D721Med (cell line): ENCODE measurements around the gene SLCO6A1.

ENCODE experiments used
- DNase-seq: peaks from one replicate; pipeline ENCODE4 v3.0.0; 2011; ENCODE audit warnings: low spot score; ENCODE audit not compliant: insufficient read length
- FAIRE-seq: peaks from 2 replicates; lab custom pipeline; 2011; peaks lifted over from hg19 to GRCh38; lab: Jason Lieb, UNC
- TF ChIP-seq, protein P1 (sequence below): IDR thresholded peaks from 2 replicates; pipeline ENCODE4 v1.5.1; 2012; ENCODE audit warnings: mild to moderate bottlenecking, control low read depth; ENCODE audit not compliant: insufficient read depth; ENCODE audit errors: missing control alignments

The SLCO6A1 gene

DNA sequence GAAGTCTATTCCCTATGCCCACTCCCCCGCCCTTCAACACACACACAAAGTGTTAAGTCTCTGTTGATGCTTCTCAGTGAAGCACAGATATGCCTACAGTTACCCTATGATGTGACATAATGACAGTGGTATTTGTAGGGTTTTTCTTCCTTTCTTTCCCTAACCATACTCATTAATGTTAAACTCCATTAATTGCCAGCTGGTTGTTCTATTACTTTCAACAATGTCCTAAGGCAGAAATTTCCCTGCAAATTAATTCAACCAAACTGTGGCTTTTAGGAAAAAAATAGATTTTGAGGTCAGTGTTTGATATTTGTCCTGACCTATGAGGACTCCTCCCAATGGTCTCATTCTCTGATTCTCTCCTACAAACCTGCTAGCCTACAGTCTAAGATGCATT lies 38.2 kb upstream of the SLCO6A1 start:
- TF ChIP-seq, protein P1, sequence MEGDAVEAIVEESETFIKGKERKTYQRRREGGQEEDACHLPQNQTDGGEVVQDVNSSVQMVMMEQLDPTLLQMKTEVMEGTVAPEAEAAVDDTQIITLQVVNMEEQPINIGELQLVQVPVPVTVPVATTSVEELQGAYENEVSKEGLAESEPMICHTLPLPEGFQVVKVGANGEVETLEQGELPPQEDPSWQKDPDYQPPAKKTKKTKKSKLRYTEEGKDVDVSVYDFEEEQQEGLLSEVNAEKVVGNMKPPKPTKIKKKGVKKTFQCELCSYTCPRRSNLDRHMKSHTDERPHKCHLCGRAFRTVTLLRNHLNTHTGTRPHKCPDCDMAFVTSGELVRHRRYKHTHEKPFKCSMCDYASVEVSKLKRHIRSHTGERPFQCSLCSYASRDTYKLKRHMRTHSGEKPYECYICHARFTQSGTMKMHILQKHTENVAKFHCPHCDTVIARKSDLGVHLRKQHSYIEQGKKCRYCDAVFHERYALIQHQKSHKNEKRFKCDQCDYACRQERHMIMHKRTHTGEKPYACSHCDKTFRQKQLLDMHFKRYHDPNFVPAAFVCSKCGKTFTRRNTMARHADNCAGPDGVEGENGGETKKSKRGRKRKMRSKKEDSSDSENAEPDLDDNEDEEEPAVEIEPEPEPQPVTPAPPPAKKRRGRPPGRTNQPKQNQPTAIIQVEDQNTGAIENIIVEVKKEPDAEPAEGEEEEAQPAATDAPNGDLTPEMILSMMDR = no peak
- FAIRE-seq = no peak
- no peak for DNase-seq

DNA sequence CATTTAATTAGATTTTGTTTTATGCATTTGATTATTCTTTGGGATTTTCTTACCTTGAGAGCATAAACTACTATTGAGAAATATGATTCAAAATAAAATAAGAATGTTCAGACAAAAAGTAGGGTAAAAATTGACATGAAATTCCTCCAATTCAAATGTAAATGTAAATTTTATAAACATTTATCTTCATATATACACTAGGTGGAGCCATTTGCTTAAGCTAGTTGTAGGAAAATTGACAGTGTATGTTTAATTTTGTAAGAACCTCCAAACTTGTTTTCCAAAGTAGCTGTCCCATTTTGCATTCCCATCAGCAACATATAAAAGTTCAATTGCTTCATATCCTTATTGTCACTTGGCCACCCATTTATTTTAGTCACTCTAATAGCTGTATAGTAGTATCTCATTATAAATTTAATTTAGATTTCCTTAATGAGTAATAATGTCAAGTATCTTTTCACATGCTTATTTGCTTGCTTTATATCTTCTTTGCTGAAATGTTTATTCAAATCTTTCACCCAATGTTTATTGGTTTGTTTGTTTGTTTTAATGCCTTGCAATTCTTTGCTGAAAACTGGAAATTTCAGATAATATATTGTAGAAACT lies 37.6 kb upstream of the SLCO6A1 start:
- FAIRE-seq = no peak
- DNase-seq = no peak
- TF ChIP-seq, protein P1 = peak; percentile 47

DNA sequence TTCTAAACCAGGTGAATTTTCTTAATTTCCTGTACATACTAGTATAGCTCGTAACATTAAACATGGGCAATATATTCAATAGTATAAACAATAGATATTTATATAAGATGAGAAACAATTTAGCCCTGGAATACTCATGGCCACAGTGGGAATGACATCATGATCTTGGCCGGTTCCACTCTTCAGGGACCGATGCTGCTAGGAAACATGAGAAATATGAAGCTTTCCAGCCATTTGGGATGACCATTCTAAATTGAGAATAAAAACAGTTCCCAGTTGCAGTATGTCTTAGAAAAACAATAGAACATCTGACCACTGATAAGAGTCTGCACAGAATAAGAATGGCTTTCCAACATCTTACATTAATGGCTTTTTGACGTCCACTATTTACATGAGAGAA lies 33.3 kb upstream of the SLCO6A1 start:
- no peak for DNase-seq
- no peak for FAIRE-seq
- TF ChIP-seq, protein P1 = no peak

DNA sequence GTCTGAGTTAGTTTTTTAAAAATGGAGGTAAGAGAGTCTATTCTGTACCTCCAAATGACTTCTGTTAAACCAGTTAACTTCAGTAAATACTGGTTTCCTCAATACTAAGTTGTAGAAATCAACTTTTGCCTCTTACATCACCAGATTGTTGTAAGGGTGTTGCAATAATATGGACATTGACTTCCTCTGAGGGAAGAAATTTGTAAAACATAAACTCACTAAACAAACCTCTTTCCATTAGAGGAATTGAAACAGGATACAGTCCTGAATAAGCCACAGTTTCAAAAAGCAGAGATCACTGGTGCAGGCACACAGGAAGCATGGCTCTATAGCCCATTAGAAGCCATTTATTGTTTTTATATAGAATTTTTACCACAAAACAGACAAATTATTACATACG lies 32.7 kb upstream of the SLCO6A1 start:
- FAIRE-seq (no peak), DNase-seq (no peak)
- TF ChIP-seq, protein P1 = no peak

DNA sequence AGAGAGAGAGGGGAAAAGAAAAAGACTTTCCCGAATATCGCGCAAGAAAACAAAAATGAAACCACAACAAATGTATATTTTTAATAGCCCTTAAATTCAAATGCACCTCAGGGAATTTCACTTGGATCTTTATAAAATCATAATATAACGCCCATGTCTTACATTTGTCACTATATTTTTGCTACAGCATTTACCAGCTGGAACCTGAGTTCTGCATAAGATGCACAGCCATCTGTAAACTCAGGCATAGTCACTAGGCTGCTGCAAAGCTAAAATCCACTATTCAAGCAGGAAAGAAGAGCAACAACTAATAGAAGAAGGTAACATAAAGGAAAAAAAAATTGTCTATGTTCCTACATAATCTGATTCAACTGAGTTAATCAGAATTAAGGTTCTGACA lies 30.6 kb upstream of the SLCO6A1 start:
- TF ChIP-seq, protein P1 = no peak
- DNase-seq (no peak), FAIRE-seq (no peak)

DNA sequence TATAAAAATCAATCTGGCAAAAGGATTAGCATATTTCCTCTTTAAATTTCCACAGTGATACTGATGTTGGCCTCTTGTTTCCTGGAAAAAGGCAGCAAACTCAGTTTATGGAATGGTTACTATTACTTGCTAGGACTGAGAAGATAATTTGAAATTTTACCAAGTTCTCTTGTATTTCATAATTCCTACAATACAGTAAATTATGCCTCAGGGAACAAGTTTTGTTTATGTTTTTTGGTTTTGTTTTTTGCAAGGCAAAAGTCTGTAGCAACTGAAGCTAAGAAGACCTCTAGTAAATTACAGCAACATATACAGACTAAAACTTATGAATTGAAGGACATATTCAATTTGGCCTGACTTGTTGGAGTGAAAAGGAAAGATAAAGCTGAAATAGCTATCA lies 30.2 kb upstream of the SLCO6A1 start:
- DNase-seq = no peak
- no peak for FAIRE-seq
- TF ChIP-seq, protein P1 = no peak

DNA sequence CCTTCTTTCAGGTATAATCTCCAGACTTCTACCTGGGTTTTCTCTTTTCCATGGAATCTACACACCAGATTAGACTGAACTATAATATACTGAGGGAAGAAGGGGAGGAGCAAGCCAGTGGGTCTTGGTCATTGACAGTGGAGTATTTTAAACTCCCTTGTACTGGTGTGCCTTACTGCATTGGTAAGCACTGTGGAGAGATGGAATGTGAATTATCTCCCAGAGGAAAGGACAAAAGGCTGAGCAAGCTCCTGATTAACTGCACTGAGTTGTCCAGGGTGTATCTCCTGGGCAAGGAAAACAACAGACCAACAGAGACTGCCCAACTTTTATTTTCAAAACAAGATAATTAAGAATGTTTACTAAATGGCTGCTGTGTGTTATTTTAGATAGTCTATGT lies 29.8 kb upstream of the SLCO6A1 start:
- no peak for FAIRE-seq
- DNase-seq = no peak
- TF ChIP-seq, protein P1 = no peak
